OCI-LY7 (cell line): Measurements from ENCODE around the gene RPL34.

ENCODE experiments used
- EZH2phosphoT487 ChIP-seq: fragments of 200-600 bp; sonication (generic); IDR thresholded peaks from 2 replicates; pipeline ENCODE4 v1.6.1; 2018; ENCODE audit warnings: low read depth, borderline replicate concordance, mild to moderate bottlenecking, mixed run types, antibody characterized with exemption, low read length, moderate library complexity, mixed read lengths
- TF ChIP-seq, protein P1 (sequence below): fragments of 200-600 bp; sonication (generic); conservative IDR thresholded peaks from 2 replicates; pipeline ENCODE4 v1.5.1; 2014; ENCODE audit warnings: mild to moderate bottlenecking, antibody characterized with exemption, low read length, moderate library complexity, mixed read lengths

- TF ChIP-seq, protein P1, sequence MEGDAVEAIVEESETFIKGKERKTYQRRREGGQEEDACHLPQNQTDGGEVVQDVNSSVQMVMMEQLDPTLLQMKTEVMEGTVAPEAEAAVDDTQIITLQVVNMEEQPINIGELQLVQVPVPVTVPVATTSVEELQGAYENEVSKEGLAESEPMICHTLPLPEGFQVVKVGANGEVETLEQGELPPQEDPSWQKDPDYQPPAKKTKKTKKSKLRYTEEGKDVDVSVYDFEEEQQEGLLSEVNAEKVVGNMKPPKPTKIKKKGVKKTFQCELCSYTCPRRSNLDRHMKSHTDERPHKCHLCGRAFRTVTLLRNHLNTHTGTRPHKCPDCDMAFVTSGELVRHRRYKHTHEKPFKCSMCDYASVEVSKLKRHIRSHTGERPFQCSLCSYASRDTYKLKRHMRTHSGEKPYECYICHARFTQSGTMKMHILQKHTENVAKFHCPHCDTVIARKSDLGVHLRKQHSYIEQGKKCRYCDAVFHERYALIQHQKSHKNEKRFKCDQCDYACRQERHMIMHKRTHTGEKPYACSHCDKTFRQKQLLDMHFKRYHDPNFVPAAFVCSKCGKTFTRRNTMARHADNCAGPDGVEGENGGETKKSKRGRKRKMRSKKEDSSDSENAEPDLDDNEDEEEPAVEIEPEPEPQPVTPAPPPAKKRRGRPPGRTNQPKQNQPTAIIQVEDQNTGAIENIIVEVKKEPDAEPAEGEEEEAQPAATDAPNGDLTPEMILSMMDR = peak; percentile 49; the same call in 1 of the 2 replicates
- TF ChIP-seq EZH2phosphoT487 = no peak
These were observed 29.5 kb downstream of the RPL34 start for GRCh38 chr4:108649863-108650211.
